ENCODE measurements around the gene RHEX.

Gene RHEX

DNA sequence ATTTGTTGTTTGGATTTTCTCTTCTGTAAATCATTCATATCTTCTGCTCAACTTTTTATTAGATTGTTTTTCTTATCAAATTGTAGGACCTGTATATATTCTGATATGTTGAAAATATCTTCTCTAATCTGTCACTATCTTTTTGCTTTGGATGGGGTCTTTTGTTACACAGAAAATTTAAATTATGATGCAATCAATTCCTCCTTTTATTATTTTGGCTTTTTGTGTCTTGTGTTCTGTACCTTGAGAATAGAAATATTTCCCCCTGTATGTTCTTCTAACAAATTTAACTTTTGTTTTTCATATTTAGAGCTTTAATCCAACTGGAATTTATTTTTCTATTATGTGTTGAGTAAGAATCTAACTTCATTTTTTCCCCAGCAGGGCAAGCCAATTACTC lies 67.4 kb downstream of the RHEX start:
- no peak for DNase-seq

DNA sequence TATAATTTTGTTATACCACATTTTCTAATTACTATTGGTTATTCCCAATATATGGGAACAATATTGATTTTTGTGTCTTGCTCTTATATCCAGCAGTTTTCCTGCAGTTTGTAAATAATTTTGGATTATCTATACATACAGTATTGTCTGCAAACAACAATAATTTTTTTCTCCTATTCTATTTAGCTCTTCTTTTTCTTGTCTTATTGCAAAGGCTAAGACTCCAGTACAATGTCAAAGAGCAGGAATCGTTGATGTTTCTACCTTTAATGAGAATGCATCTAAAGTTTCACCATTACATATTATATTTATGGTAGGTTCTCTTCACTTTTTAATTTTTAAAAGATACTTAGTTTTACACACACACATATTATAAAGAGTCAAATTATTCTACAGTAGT lies 68.3 kb downstream of the RHEX start:
- DNase-seq: no peak

GRCh38 chr1:206122686-206123085 lies 69.7 kb downstream of the RHEX start:
- DNase-seq: no peak

DNA sequence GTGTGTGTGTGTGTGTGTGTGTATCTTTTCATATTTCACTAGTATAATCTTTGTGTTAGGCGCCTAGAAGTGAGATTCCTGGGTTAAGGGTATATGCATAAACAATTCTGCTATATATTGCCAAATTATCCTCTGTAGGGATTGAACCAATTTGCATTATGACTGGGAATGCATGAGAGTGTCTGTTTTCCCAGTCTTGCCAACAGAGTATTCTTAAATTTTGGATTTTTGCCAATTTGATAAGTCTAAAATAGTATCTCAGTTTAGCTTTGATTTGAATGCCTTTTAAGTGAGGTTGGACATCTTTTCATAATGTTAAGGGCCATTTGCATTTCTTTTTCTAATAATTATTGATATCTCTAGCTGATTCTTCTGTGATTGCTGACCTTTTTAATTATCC lies 72.4 kb downstream of the RHEX start:
- DNase-seq: no peak

DNA sequence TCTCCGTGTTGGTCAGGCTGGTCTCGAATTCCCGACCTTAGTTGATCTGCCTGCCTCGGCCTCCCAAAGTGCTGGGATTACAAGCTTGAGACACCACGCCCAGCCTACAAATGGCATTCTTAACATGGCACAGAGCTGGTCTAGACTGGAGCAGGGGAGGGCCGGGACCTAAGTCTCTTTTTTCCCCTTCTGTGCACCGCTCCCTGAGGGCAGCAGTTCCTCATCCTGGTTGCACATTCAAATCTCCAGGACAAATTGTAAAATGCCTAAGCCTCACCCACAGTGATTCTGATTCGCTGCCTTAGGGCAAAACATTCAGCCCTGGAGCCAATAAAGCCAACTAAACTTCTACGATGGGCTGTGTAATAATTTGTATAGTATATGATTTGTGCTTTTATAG lies 74.4 kb downstream of the RHEX start:
- DNase-seq: no peak

DNA sequence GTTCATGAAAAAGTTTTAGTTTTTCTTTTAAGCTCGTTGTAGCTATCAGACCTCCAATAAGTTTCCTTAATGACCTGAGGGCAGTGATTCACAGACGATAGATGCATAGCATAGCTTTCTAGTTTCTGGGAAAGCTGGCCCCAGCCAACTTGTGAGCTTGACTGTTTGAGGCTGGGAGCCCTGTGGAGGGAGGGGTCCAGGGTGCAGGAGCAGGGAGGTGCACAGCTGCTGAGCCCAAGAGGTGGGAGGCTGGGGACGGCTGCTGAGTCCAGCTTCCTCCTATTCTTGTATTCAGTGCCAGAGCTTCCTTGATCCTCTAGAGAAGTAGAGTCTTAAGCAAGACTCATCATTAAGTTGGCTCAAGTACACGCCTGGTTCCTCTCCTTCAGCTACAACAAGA lies 75.2 kb downstream of the RHEX start:
- DNase-seq: no peak

DNA sequence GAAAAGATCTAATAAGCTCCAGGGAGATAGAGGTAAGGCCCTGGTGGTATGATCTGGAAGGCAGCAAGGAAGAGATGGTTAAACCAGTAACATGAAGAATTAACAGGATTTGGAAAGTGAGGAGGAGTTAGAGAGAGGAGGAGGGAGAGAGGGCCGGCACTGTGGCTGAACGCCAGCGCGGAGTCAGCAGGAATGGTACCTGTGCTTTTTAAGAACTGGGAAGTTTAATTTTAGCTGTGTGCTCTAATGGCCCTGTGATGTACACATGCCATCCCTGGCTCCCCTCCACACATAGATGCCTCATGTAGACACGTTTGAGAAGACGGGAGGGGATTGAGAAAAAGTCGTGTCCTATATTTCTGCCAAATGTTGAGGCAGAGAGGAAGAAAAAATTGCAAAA lies 78.1 kb downstream of the RHEX start:
- no peak for DNase-seq

GRCh38 chr1:206133751-206134415 lies 80.9 kb downstream of the RHEX start:
- DNase-seq: no peak

- DNase-seq: no peak
Observed at GRCh38 chr1:206135248-206135647, 82.3 kb downstream of the RHEX start.

GRCh38 chr1:206136241-206136640 lies 83.3 kb downstream of the RHEX start:
- DNase-seq: no peak

DNA sequence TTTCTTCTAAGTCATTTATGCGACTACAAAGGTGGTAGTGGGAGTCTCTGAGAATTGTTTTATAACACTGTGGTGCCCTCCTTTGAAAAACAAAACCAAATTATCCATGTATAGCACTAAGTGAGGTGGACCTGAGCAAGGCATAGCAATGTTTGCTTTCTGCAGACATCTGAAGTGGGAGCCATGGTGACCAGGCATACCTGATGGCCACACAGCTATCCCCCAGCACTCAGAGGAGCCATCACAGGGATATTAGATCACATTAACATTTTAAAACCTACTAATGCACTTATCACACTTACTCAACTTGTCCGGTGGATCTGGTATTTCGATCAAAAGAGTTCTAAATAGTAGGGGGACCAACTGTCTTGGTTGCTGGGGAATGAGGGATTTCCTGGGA lies 89.0 kb downstream of the RHEX start:
- no peak for DNase-seq

GRCh38 chr1:206142770-206143169 lies 89.8 kb downstream of the RHEX start:
- DNase-seq: no peak

GRCh38 chr1:206143537-206144172 lies 90.7 kb downstream of the RHEX start:
- DNase-seq: no peak

DNA sequence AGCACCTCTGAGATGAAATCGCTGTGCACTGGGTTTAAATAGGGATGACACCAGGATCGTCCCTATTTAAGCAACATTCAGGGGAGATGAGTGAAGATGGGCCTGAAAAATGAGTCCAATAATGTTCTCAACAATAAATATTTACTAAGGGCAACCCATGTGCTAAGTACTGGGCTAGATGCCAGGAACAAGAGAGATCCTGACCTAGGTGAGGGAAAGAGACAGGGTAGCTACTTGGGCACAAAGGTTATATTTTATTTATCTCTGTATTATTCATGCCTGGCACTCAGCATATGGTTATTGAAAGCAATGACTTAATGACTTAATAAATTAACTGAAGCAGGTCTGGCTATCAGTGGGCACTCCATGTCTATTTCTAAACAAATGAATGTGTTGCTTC lies 91.6 kb downstream of the RHEX start:
- DNase-seq: no peak

GRCh38 chr1:206145771-206146290 lies 92.9 kb downstream of the RHEX start:
- no peak for DNase-seq
